HG03139 (cell line): ENCODE measurements around the gene MRLN.
"Not testable (repeated sequence)": the region's sequence is repeated elsewhere in the genome, so short reads cannot be mapped to it uniquely, and the experiment has no call there.

Experiments used
- ATAC-seq: cut with Tn5 transposase; IDR thresholded peaks from one replicate; pipeline ENCODE4 v1.9.1; 2021; ENCODE audit not compliant: unreplicated experiment

Gene MRLN

GRCh38 chr10:59753267-59753666, at the start of gene MRLN:
Gene MRLN (minus strand): TSS chr10:59753455.
- no peak for ATAC-seq

- ATAC-seq = no peak
Observed at GRCh38 chr10:59801171-59801570, 47.9 kb upstream of the MRLN start.

GRCh38 chr10:59799421-59799820, 46.2 kb upstream of the MRLN start:
- ATAC-seq = no peak

DNA sequence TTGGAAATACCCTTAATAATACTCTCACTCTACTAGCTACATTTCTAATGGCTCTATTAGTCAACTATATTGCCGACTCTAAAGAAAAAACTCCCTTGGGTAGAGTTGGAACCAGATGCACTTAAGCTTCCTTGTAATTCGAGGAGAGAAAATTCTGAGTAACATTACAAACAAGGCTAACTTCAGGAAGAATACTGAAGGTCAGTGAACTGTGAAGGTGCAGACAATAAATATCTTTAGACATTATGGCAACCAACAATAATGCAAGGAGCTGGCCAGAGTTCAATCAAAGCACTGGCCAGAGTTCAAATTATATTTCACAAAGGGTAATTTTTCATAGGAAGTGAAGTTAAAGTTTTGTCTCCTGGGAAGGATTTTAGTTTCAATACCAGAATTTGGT, 40.7 kb upstream of the MRLN start:
- no peak for ATAC-seq

- ATAC-seq = no peak
Observed at GRCh38 chr10:59792812-59793211, 39.6 kb upstream of the MRLN start.

DNA sequence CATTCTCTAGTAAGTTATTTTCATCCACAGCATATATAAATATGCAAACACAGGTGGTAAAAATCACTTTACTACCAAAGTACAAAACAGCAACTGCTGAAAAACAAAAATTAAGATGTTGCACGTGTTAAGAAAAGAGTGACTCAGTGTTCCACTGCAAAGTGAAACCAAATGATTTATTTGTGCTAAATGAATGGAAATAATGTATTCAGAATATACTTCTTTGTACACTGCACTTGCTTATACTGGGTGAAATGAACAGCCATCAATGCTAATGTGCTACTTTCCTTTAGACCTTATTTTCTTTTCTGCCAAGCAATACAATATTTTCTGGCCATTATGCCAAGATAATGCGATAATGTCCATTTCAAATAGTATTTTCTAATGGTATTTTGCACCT, 38.3 kb upstream of the MRLN start:
- ATAC-seq = no peak

GRCh38 chr10:59790080-59790479, 36.8 kb upstream of the MRLN start:
- not testable (repeated sequence) for ATAC-seq

DNA sequence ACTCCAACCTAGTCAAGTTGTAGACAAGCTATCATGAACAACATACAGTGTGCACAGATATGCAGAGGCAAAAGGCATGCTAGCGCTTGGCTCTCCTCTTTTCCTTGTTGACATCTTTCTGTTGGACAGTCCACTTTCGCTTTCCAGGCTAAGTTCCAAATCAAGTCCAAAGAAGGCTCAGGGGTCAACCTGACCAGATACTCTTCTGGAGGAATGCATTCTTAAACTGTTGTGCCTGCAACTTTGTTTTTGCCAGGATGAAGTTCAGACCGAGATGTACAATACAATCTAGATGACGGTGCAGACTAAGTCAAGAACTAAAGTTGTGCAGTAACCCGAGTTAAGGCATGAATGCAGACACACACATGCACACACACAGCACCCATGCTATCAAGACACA, 35.7 kb upstream of the MRLN start:
- ATAC-seq = not testable (repeated sequence)

- ATAC-seq = not testable (repeated sequence)
Observed at GRCh38 chr10:59787032-59787431, 33.8 kb upstream of the MRLN start.

GRCh38 chr10:59785476-59785875, 32.2 kb upstream of the MRLN start:
- not testable (repeated sequence) for ATAC-seq

DNA sequence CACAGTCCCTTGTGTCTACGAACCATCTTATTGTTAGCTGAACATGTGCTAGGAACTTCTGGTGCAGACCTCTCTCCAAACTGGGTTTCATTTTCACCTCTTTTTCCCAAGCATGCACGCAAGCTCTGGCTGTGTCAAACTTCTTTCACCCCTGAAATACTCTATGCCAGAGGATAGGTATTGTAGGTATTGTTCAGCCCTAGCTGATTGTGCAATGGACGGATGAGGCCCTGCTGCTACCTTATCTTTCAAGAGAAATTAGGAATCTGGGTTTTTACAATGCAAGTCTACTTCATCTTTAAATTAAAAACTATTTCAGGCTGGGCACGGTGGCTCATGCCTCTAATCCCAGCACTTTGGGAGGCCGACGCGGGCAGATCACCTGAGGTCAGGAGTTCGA, 28.3 kb upstream of the MRLN start:
- no peak for ATAC-seq

GRCh38 chr10:59779756-59780533, 26.7 kb upstream of the MRLN start:
- ATAC-seq = no peak

- no peak for ATAC-seq
Observed at GRCh38 chr10:59774451-59774850, 21.2 kb upstream of the MRLN start.

GRCh38 chr10:59773088-59773487, 19.8 kb upstream of the MRLN start:
- ATAC-seq = no peak

- no peak for ATAC-seq
Observed at GRCh38 chr10:59771162-59771807, 18.0 kb upstream of the MRLN start.

DNA sequence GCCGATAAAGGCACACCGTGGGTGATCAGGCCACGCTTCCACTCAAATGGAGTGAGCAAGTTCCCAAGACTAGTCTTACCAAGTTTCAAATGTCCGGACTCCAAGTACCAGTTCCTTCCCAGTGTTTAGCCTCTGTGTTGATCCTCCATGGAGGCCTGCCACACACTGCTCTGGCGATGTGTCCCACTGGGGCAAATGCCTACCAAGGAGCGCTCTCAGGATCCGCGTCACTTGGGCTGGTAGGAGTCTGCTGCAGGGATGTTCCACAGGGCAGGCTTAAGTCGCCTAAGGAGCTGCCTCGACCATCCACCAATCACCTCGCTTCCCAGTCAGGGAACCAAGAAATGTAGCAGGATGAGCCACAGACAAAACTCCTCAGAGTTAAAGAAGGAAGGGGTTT, 17.4 kb upstream of the MRLN start:
- no peak for ATAC-seq

GRCh38 chr10:59762505-59762904, 9.2 kb upstream of the MRLN start:
- no peak for ATAC-seq

DNA sequence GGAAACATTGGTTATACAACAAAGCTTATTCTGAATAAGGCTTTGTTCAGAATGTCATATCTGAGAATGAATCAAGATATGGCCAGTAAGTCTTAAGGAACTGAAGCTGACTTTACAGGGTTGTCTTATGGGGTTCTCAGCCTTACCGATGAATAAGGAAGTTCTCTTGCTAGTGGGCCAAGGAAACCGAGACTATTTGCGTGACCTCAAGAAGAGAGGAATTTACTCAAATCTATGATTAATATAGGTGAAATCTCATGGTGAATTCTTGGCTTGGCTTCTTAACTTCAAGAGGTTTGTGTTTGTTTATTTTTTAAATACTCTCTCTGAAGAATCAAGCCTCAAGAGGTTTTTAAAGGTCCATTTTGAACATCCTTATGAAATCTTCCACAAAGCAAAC, 4.7 kb upstream of the MRLN start:
- no peak for ATAC-seq

- no peak for ATAC-seq
Observed at GRCh38 chr10:59754951-59755350, 1.7 kb upstream of the MRLN start.

- no peak for ATAC-seq
Observed at GRCh38 chr10:59752278-59752940, 846 bp downstream of the MRLN start.

DNA sequence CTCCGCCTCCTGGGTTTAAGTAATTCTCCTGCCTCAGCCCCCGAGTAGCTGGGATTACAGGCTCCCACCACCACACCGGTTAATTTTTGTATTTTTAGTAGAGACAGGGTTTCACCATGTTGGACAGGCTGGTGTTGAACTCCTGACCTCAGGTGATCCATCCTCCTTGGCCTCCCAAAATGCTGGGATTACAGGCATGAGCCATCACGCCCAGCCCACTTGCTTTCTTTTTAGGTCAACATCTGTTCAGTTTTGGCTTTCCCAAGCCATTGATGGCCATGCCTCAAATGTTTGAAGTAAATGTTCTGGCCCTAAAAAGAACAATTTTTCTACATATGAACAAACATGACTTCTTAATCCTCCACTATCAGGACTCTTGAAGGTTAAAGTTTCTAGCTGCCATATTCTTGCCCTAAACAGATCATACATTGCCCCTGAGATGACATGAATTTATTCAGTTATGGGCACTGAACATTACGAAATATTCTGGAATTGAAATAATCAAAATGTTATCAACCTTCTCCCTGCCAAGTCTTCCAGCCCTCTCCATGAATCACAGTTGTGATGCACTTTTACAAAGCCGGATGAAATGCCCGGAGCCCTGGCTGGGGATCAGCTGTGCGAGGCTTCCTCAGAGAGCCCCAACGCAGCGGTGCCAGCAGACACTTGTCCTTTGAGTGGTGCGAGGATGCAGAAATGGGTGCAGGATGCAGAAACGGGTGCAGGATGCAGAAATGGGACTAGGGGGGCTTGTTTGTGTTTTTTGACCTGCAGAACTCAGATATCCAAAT, 2.9 kb downstream of the MRLN start:
- ATAC-seq = no peak
